Activated CD8-positive, alpha-beta memory T cell treated with anti-CD3 and anti-CD28 coated beads for 4 hours (primary cell): Measurements from ENCODE around the gene NAV2.
"Not testable (repeated sequence)": the region's sequence is repeated elsewhere in the genome, so short reads cannot be mapped to it uniquely, and the experiment has no call there.

Source experiments
- DNase-seq, 2 donors: peaks; one replicate each; pipeline ENCODE4 v3.0.0-alpha.2; 2020; ENCODE audit warnings: low read depth in 2 of 2

Gene NAV2

GRCh38 chr11:20056950-20057943 is 344.6 kb downstream of the NAV2 start:
- no peak for DNase-seq

DNA sequence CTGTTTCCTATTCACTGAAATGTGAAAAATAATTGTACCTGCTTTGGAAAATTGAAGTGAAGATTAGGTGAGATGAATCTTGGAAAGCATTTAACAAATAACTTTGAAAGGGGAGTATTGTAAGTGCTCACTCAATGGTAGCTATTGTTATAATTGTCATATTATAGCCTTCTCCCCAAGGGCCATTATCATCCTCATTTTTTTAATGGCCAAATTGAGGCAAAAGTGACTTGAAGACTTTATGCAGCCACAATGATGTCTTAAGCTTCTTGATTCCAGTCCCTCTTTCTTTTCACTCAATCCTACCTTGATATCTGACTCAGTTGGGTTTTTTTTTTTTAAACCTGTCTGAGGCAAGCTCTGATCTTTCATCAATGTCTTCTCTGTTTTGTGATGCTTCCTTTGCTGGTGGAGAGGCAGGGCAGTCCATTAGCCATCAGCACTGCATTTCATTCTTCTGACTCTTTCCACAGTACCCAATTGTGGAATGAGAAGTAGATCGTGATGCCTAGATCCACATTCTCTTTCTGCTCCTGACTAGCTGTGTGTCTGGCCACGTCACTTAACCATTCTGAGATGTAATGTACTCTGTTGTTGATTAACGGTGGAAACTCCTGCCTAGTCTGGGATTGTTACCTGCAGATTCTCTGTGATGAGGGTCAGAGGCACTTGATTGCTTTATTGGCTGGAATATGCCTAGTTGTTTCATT is 346.3 kb downstream of the NAV2 start:
- DNase-seq: no peak

- no peak for DNase-seq
These were observed 347.0 kb downstream of the NAV2 start for GRCh38 chr11:20059587-20060021.

DNA sequence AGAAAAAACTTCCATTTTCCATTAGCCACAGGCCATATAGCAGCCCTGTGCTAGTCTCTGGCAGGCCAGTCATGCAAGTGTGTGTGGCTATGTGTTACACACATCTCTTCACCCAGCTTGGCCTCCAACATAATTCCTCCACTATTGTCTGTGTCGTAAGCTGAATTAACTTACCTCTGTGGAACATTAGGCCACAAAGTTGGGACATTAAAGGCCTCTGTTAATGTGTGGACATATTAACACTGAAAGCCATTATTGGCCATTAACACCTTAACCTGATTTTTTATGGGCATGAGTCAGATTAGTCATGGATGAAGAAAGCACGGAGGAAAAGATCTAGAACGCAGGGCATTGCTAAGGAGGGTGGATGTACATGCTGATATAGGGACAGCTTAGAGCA is 347.5 kb downstream of the NAV2 start:
- DNase-seq: no peak

DNA sequence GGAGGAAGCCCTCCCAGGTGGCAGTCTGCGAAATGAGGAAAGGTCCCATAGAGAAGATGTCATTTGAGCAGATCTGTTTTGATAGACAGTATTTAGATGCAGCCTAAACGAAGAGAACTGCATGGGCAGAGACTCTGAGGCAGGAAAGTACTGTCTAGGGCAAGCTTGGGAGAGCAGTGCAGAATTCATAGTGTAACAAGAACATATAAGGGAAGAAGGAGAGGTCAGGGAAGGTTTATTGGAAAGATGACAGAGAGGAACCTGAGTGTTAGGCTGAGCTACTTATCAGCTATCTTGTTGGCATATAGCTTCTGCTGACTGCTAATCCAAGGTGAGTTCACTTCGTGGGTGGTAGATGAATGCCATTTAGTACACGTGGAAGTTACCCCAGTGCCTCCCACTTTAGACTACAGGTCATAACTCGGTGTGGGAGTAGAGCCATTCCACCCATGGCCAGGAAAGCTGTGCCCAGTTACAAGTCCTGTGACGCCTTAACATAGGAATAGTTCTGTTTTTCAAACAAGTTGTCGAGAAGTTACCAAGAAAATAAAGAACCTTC is 348.1 kb downstream of the NAV2 start:
- no peak for DNase-seq

- no peak for DNase-seq
These were observed 349.1 kb downstream of the NAV2 start for GRCh38 chr11:20061776-20062175.

GRCh38 chr11:20064961-20065405 is 352.3 kb downstream of the NAV2 start:
- no peak for DNase-seq

DNA sequence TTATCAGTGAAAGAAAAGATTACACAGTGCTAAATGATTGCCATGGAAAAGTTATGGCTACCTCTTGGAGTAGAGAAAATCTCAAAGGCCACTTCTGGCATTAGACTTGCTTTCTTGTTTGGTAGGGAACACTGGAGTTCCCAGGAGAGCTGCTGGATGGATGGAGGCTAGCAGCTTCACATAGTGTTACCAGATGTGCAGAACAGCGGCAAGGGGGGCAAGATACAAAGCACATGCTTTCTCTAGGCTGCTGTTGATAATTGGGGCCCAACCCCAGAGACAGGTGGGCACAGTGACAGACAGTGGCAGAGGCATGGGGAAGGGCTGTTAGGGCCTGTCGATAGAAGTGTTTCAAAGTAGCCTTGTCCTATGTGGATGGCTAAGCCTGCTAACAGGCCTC is 352.8 kb downstream of the NAV2 start:
- no peak for DNase-seq

DNA sequence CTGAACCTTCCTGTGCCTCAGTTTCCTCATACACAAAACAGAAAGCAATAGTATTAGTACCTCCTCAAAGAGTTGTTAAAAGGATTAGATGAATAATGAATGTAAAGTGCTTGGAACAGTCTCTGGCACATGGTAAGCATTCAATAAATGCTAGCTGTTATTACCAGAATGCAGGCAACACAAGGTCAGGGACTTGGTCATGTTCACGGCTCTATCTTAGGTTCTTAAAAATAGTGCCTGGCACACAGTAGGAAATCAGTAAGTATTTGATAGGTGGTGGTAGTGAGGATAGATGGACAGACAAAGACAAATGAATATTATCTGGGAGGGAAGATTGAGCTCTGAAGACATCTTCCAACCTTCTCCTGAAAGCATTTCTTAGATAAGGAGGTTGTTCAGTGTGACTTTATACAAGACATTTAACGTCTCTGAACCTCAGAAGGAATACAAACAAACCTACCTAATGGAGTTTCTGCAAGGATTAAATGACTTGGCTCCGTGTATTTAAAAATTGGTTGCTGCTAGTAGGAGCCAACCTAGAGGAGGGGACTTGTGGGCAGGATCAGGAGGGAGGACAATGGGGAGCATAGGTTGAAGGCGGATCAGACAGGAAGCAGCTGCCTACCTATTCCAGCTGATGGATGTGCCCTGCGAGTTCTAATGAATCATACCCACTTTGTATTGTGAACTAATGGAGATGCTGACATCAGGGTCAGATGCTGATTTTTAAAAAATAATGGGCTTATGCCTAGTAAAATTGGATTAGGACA is 353.6 kb downstream of the NAV2 start:
- no peak for DNase-seq

- no peak for DNase-seq
These were observed 354.1 kb downstream of the NAV2 start for GRCh38 chr11:20066783-20067156.

- no peak for DNase-seq
These were observed 355.0 kb downstream of the NAV2 start for GRCh38 chr11:20067665-20068064.

GRCh38 chr11:20068691-20069090 is 356.1 kb downstream of the NAV2 start:
- no peak for DNase-seq

DNA sequence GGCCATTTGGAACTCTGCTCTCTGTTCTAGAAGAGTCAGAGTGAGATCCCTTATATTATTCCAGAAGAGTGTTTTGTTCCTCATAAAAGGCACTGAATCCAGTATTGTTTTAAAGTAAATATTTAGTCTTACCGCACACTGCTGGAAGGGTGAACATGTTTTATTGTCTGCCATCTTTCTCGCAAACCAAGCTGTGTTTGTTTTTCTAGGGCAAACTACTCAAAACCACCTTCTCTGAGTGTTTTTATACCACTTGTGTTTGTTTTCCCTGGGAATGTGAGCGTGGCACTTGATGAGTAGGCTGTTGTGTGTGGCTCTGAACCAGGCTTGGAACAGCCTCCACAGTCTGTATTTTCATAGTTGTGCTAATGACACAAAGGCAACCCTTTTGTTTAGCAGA is 357.8 kb downstream of the NAV2 start:
- no peak for DNase-seq

DNA sequence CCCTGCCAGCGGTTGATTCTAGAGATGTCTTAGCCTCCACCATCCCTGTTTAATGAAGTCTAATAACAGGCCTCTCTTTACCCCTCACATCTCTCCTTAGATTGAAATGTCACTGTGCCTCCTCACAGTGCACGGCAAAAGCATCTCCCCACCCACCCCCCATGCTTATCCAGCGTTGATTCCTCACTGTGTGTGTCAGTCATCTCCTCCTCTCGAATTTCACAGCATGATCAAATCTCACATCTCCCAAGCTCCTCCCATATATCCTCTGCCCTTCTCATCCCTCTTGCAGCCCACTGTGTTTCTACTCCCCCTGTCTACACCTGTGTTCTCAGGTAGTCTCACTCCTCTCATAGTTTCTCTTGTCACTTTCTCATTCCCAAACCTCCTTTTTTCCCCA is 363.0 kb downstream of the NAV2 start:
- no peak for DNase-seq

DNA sequence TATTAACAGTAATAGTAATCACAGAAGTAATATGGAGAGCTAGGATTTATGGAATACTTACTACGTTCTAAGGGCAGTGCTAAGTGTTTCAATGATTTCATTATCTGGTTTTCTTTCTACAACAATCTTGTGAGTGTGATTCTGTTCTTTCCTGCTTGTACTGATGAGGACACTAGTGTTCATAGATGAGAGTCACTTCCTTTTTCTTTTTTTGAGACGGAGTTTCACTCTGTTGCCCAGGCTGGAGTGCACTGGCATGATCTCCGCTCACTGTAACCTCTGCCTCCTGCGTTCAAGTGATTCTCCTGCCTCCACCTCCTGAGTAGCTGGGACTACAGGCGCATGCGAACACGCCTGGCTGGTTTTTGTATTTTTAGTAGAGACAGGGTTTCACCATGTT is 366.2 kb downstream of the NAV2 start:
- DNase-seq: no peak

DNA sequence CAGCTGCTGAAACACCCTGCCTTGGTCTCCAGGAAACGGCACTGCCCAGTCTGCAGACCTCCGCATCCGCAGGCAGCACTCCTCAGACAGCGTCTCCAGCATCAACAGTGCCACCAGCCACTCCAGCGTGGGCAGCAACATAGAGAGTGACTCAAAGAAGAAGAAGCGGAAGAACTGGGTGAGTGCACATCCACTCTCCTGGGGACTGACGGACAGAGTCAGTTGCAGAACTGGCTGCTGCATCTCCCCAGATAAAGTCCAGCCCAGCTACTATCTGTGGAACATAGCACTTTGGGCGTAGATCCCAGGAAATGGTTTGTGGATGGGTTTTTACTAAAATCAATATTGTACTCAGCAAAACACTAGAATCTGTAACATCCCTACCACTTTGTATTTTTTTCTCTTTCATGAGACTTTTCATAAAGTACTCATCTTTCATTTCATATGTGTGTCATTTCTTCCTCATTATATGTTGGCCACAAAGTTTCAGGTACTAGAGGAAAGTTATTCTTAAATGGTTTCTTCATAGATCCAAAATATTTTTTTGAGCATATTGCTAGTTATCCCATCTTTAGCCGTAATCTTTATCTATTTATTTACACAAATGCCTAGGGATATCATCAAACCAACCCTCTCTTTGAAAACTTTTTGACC is 367.5 kb downstream of the NAV2 start:
- no peak for DNase-seq

- no peak for DNase-seq
These were observed 368.7 kb downstream of the NAV2 start for GRCh38 chr11:20081336-20081735.

GRCh38 chr11:20083877-20084276 is 371.2 kb downstream of the NAV2 start:
- not testable (repeated sequence) for DNase-seq

GRCh38 chr11:20084921-20085814 is 372.5 kb downstream of the NAV2 start:
- DNase-seq: no peak

DNA sequence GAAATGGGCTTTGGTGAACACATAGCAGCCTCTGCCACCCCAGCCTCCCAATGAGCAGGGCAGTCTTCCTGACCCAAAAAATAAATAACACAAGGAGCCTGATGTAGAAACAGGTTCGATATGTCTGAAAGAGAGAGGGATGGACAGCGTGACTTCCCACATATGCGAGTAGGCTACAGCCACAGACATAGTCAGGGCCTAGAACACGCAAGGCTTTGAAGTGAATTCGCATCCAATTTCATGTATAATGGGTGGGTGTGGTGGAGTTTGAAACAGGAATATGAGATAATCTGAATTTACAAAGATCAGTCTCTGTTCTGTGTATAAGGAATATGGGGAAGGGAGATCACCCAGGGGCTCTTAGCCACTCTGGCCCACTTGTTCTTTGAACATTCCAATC is 373.3 kb downstream of the NAV2 start:
- DNase-seq: no peak
